GM18498 (cell line): Measurements from ENCODE around the gene DDX4.
"Not testable (repeated sequence)": the region's sequence is repeated elsewhere in the genome, so short reads cannot be mapped to it uniquely, and the experiment has no call there.

ENCODE experiments used
- ATAC-seq: cut with Tn5 transposase; IDR thresholded peaks from one replicate; pipeline ENCODE4 v1.9.1; 2021; ENCODE audit warnings: mild to moderate bottlenecking, moderate library complexity; ENCODE audit not compliant: unreplicated experiment

The DDX4 gene

DNA sequence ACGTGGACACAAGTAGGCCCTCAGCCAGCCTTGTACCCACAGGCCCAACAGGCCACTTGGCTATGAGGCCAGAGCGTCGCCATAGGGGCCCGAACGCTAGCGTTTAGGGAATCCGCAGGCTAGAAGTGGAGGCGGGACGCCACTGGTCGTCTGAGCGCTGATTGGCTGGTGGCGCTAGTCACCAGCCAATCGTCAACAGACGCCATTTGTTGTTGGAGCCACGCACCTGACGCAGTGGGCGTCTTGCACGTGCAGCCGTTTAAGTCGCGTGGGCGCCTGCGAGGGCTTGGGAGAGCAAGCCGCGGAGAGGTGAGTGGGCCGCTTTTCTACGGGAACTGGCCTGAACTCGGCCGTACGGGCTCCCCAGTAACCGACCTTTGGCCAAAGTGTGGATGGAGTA lies at the start of gene DDX4:
Gene DDX4, plus strand, starts transcription at position 269 of the 400 bp plus-strand sequence. CDS start 903 bp downstream, outside the sequence.
- ATAC-seq, result no peak

DNA sequence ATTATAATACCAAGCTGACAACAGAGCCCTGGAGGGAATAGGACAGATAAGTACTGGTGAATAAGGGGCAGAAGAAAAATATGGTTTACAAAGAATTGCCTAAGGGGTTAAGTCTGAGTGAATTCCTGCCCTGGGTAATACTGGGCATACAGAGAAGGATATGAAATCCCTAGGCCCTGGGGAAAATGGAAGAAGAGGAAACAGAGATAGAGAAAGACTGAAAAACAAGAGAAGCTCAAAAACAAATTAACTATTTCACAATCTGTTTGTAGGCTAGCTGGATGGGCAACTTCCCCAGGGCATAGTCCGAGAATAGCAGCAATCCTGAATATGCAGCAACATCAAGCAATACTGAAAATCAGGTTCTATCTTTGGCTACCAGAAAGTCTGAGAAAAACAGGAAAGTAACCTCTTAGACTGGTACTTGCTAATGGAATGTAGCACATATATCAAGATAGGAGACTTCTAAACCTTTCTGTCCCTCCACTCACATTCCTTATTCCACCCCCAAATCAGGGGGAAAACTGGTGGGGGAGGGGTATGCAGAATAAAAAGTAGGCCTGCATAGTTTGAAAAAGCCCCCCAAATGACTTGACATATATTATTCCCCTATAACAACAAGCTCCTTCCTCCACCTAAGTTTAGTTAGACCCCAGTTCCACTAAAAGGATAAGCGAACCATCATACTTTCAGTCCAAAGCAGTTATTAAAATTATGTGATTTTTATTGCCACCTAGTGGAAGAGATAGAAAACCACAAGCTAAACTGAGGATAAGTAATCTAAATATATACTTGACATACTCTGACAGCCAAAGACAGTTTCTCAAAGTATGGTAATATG lies 46.4 kb upstream of the DDX4 start:
- ATAC-seq, result no peak

DNA sequence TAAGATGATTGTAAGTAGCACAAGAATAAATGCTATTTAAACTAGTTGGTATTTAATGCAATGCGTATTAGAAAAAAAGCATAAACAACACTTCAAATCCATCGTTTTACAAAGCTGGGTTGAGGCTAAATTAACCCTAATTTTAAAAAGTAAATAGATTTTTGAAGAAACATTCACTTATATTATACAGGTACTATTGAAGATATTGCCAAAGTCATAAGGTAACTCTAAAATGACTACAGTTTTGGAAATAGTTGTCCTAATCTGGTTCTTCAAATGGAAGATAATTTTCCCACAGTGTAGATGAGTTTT lies 45.8 kb upstream of the DDX4 start:
- no peak for ATAC-seq

DNA sequence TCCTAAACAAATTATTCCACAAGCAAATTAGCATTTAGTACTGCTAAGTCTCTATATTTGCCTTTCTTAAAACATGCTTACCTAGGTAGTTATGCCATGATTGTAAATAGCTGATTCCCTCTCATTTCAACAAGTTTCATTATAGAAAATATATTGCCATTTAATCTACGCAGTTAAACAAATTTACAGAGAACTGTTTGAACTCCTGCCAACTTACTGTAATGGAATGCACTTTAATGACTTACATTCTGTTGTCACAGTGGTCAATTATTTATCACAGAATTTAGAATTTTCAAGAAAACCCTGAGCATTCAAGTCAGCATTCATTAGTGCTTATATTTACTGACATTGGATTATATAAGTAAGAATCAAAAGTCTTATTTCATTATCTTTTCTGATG lies 45.4 kb upstream of the DDX4 start:
- no peak for ATAC-seq

DNA sequence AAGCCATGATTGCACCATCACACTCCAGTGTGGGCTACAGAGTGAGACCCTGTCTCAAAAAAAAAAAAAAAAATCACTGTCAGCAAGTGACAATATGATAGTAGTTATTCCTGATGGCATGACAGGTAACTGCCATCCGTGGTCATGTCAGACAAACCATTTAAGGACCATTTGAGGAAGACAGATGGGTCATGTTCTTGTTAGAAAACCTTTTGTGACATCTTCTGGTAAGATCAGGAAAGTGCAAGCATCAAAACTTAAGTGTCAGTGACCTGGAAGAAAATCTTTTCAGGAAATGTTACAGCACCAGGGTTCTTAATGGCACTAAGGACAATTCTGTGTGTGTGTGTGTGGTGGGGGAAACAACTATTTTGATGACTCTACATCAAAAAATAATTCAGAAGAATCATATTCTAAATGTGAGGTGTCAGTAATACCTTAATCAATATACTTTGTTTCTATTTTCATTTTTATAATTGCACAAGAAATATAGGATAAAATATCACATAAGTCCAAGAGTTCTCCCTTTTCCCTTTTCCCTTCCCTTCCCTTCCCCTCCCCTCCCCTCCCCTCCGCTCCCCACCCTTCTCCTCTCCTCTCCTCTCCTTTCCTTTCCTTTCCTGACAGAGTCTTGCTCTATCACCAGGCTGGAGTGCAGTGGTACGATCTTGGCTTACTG lies 43.6 kb upstream of the DDX4 start:
- ATAC-seq, result no peak

DNA sequence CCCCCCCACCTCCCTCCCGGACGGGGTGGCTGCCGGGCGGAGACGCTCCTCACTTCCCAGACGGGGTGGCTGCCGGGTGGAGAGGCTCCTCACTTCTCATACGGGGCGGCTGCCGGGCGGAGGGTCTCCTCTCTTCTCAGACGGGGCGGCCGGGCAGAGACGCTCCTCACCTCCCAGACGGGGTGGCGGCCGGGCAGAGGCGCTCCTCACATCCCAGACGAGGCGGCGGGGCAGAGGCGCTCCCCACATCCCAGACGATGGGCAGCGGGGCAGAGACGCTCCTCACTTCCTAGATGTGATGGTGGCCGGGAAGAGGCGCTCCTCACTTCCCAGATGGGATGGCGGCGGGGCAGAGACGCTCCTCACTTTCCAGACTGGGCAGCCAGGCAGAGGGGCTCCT lies 41.2 kb upstream of the DDX4 start:
- ATAC-seq, result not testable (repeated sequence)

DNA sequence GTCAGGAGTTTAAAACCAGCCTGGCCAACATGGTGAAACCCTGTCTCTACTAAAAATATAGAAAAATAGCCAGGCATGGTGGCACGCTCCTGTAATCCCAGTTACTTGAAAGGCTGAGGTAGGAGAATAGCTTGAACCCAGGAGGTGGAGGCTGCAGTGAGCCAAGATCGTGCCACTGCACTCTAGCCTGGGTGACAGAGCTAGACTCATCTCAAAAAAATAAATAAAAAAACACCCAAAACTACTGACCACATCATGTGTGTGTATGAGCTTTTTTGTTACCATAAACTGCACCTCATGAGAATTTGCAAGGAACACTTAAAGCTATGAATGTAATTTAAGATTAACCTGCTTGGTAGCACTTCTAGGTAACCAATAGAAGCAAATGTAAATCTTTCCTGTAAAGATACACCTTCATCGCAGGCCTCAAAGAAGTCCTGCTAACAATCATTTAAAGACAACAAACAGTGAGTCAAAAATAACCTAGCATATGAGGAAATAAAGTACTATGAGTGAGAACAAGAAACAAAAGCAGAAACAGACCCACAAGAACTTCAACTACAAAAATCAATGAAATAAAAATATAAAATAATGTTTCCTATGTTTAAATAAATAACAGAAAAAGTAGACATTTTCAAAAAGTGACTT lies 38.7 kb upstream of the DDX4 start:
- ATAC-seq, result no peak

DNA sequence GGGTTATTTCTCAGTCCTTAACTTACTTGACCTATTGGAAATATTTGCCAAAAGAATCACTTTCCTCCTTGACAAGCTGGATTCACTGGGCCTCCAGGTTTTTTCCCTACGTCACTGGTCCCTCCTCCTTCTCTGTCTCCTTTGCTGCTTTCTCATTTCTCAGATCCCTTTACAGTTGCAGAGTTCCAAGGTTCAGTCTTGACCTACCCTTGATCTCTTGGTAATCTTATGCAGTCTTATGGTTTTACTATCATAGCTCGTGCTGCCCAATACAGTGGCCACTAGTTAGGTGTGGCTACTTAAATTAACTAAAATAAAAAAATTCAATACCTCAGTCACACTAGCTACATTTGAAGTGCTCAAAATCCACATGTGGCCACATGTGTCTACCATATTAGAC lies 37.1 kb upstream of the DDX4 start:
- ATAC-seq, result no peak

DNA sequence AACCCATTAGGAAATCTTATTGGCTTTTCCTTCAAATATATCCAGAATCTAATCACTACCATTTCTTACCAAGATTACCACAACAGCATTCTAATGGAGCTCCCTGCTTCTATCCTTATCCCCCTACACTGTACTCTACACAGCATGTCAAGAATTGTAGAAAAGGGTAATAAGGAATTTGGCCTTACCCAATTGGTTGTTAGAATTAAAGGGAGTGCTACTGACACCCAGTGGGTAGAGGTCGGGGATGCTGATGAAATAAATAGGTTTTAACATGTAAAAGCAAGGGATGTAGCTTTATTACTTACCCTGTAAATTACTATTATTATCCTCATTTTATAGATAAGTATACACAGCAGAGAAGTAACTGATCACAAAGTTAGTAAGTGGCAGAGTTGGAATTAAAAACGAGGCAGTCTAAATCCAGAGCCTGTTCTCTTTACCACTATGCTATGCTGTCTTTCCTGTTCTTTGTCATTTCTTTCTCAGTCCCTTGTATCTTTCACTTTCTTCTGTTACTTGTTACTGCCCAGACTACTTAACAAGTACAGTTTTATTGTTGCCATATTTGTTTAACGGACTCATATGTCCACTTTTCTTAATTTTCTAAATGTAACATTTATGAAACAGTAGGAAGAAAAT lies 36.3 kb upstream of the DDX4 start:
- ATAC-seq, result no peak

DNA sequence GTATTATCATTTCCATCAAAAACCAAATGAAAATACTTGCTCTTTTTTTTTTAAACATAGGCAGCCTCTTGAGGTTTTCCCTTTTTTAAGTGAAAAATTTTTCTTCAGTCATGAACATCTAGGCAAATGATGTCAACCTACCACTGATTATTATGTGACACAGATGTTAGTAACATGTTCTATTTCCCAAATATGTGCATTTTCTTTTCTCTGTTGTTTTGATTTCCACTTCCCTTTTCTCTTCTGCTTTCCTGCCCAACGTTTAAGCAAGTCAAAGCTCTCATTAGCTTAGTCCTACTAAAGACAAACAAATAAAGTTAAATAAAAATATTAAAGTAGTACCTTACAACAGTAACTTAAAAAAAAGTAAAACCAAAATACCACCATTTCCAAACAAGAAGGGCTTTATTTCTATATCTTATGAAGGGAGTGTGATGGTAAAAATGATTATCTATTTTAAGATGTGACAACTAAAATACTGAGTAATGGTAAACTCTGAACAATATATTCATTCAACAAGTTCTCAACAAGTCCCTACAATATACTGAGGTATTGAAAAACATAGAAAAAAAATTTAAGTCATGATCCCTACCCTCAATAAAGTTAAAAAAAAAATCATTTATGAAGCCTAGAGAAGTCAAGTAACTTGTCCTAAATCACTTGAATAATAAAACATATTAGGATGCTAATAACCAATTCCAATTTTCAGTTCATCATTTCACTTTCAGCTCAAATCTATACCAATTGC lies 35.1 kb upstream of the DDX4 start:
- no peak for ATAC-seq

DNA sequence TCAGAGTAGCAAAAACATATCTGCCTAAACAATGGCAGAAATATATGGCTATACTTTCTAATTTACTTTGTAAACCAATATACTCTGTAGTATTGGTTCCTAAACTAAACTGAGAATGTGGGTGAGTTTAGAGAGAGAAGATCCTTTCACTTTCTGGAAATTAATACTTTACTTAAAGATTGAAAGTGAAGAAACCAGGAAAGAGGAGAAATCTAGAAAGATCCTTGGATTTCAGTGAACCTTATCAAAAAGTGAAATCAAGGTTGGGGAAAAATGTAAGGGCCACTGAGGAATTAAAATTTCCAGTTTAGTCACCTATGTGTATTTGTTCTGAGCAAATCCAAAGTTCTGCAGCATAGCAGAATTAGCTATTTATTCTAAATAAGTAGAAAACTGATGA lies 31.6 kb upstream of the DDX4 start:
- no peak for ATAC-seq

DNA sequence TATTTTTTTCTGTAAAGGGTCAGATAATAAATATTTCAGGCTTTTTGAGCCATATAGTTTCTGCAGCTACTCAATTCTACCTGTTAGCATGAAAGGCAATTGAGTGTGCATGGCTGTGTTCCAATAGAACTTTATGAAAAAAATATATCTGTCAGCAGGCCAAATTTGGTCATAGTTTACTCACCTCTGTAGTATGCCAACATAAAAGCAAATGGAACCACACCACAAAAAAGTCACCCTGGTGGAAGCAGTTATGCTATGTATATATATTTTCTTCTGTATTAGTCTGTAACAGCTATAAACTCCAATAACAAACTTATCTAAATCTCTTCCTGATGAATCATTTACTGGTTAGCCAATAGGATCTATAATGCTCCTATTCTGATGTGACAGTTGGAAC lies 29.1 kb upstream of the DDX4 start:
- no peak for ATAC-seq

DNA sequence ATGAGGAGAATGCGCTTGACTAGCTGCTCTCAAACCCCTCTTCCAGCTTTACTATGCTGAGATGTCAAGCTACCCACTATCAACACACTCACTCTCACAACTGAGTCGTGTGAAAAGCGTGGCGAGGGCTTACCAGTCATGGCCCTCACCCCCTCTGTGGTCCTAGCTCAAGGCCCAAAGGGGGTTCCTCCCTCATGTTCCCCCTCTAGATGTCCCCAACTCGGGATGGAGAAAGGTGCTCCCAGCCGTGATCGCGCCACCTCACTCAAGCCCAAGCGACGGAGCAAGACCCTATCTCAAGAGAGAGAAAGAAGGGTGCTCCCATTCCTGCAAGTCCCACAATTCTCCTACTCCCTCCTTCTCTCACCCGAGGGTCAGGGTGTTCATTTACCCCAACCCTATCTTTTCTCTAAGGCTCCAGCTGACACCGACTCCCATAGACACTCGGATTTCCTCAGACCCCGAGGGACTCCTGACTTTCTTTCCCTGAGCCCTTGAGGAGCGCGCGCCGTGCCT lies 26.3 kb upstream of the DDX4 start:
- ATAC-seq, result no peak

DNA sequence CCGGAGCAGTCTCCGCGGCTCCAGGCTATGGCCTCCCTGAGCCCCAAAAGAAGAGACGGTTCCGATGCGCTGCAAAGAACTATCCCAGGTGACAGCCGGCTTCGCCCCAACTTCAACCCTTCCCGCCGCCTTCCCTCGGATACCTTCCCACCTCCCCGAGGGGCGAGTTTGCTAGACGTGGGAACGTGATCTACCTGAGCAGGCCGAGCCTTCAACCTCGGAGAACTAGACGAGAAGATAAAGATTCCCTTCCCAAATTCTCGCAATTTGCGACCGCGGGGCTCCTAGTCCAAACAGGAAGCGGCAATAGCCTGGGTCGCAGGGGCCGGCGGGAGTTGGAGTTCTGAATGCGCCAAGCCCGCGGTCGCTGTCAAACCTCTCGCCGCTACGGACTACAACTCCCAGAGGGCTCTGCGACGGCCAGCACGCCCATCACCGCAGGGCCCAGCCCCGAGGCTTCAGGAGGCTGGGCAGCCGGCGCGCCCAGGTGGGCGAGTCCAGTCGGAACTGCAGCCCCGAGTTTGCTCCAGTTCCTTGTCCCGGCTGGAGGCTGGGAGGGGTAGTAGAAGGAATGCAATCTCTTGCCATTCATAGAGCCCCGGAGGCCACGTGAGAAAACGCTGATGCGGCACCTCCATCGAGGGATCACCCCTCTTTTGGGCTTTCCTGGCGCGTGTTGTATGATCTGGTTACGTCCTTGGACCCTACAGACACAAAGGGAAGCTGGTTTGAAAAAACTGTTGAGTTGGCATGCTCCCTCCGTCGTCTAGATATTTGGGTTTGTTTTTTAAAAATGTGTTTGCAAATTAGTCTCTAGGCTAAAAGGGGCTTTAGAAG lies 25.6 kb upstream of the DDX4 start, which contains the start of gene SLC38A9:
Gene SLC38A9, minus strand, starts transcription at position 302 of the 837 bp plus-strand sequence. CDS start 14,366 bp downstream, outside the sequence.
- ATAC-seq, result peak; percentile 100

DNA sequence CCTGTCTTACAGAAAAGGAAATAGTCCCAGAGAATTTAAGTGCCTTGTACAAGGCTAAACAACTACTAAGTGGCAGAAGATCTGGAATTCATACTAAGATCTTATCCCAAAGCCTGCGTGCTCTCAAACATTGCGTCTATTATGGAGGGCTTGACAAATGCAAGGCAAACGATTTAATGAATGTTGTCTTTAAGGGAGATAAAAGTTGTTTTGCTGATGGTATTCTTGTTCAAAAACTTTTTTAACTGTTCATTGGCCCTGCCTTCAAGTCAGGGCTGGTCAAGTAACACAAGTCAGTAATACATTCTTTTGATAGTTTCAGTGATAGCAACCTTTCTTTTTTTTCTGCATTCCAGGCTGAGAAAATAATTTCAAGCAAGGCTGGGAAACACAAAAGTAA lies 24.0 kb upstream of the DDX4 start:
- ATAC-seq, result no peak

DNA sequence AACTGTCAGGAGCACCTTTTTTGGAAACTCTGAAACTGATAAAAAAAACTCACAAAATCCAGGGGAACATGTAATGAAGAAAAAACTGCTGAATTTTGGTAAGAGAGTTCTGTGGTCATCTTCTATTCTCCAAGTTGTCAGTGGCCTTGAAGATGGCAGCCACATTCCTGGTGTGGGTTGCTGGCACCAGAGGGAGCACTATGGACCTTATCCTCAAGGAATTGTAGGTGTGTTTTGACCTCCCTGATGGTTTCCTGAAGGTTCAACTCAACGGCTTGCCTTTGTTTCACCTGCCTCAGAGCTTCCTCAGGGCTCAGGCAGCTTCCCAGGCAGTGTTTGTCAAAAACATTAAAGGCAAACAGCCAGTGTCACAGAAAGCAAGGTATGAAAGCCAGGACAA lies 23.5 kb upstream of the DDX4 start:
- no peak for ATAC-seq

DNA sequence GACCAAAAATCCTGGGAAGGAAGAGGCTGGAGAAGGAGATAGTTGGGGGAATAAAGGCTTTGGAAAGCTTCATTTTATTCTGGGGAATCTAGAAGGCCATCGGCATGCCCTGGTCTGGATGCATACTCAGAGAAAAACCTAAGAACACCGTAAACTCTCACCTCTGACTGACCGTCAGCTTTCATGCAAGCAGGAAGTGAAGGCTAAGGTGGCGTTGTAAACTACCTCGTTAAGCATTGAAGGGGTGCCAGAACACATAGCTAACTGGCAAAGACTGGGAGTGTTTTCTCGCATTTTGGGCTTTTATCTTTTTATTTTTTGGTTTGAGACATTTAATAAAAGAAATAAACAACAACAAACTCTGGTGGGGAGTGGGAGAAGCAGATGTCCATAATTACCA lies 23.1 kb upstream of the DDX4 start:
- ATAC-seq, result no peak

DNA sequence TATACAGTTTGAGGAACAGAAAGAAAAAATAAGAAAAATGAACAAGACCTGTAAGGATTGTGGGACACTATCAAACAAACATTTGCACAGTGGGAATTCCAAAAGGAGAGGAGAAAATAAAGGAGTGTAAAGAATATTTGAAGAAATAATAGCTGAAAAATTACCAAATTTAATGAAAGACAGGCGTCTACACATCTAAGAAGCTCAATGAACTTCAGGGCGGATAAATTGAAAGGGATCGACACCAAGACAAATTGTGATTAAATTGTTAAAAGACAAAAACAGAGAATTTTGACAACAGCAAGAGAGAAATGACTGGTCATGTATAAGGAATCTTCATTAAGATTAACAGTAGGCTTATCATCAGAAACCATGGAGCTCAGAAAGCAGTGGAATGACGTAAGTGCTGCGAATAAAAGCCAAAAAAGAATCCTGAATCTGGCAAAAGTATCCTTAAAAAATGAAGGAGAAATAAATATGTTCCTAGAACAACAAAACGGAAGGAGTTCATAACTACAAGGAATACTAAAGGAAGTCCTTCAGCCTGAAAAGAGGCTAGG lies 22.3 kb upstream of the DDX4 start:
- ATAC-seq, result no peak

DNA sequence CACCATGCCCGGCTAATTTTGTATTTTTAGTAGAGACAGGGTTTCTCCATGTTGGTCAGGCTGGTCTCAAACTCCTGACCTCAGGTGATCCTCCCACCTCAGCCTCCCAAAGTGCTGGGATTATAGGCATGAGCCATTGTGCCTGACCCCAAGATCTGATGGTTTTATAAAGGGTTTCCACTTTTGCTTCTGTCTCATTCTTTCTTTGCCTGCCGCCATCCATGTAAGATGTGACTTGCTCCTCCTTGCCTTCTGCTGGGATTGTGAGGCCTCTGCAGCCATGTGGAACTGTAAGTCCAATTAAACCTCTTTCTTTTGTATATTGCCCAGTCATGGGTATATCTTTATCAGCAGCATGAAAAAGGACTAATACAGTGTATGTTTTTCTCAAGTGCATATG lies 18.8 kb upstream of the DDX4 start:
- ATAC-seq, result not testable (repeated sequence)
